GM12864 (cell line): ENCODE results near the gene MECR.

Experiments
- DNase-seq: peaks from one replicate; pipeline ENCODE4 v3.0.0-alpha.2; 2011; ENCODE audit warnings: low read depth
- H3K4me3 ChIP-seq: 2 replicates; pipeline ENCODE4 v1.5.1; 2011; ENCODE audit warnings: mild to moderate bottlenecking, low read depth, low read length, control low read depth
- TF ChIP-seq, protein P1 (sequence below): IDR thresholded peaks from 2 replicates; pipeline ENCODE4 v1.5.1; 2011; ENCODE audit warnings: low read depth, mild to moderate bottlenecking, moderate library complexity, low read length, control low read depth, inconsistent platforms; ENCODE audit errors: missing control alignments

MECR gene

DNA sequence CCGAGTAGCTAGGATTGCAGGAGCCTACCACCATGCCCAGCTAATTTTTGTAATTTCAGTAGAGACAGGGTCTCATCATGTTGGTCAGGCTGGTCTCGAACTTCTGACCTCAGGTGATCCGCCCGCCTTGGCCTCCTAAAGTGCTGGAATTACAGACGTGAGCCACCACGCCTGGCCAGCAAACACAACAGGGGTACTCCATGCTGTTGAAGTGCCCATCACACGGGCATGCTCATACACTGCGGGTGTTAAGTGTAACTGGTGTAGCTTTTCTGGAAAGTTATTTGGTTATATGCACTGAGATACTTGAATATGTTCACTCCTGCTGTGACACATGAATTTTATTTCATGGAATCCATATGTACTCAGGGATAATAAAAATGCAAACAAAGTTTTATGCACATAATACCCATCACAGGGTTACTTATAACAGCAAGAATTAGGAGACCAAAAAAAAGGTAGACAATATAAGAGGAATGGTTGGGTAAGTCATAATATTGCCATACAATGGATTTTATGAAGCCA, 58.3 kb downstream of the MECR start:
- DNase-seq, result no peak

GRCh38 chr1:29171521-29171920, 59.2 kb downstream of the MECR start:
- DNase-seq, result no peak
- H3K4me3 ChIP-seq, result no peak overlapping the region
- TF ChIP-seq, protein P1, sequence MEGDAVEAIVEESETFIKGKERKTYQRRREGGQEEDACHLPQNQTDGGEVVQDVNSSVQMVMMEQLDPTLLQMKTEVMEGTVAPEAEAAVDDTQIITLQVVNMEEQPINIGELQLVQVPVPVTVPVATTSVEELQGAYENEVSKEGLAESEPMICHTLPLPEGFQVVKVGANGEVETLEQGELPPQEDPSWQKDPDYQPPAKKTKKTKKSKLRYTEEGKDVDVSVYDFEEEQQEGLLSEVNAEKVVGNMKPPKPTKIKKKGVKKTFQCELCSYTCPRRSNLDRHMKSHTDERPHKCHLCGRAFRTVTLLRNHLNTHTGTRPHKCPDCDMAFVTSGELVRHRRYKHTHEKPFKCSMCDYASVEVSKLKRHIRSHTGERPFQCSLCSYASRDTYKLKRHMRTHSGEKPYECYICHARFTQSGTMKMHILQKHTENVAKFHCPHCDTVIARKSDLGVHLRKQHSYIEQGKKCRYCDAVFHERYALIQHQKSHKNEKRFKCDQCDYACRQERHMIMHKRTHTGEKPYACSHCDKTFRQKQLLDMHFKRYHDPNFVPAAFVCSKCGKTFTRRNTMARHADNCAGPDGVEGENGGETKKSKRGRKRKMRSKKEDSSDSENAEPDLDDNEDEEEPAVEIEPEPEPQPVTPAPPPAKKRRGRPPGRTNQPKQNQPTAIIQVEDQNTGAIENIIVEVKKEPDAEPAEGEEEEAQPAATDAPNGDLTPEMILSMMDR, result no peak

More for the DNA sequence above, 58.3 kb downstream of the MECR start:
- TF ChIP-seq, protein P1, result no peak
- no peak overlapping the region for H3K4me3 ChIP-seq

- DNase-seq, result no peak
- TF ChIP-seq, protein P1, result no peak
- no peak overlapping the region for H3K4me3 ChIP-seq
Measured at GRCh38 chr1:29171089-29171488, 59.6 kb downstream of the MECR start.

GRCh38 chr1:29169976-29170375, 60.8 kb downstream of the MECR start:
- TF ChIP-seq, protein P1, result no peak
- DNase-seq, result no peak
- H3K4me3 ChIP-seq, result no peak overlapping the region

GRCh38 chr1:29167904-29168303, 62.8 kb downstream of the MECR start:
- TF ChIP-seq, protein P1, result no peak
- no peak for DNase-seq
- no peak overlapping the region for H3K4me3 ChIP-seq

GRCh38 chr1:29166291-29166878, 64.3 kb downstream of the MECR start:
- TF ChIP-seq, protein P1, result no peak
- DNase-seq, result no peak
- no peak overlapping the region for H3K4me3 ChIP-seq

- no peak for DNase-seq
- TF ChIP-seq, protein P1, result no peak
- no peak overlapping the region for H3K4me3 ChIP-seq
Measured at GRCh38 chr1:29164588-29164987, 66.1 kb downstream of the MECR start.
